ENCODE measurements around the gene NKAIN2.

Gene NKAIN2

GRCh38 chr6:124303971-124304370 lies 500.3 kb downstream of the NKAIN2 start:
- H3K4me3 ChIP-seq (ENCODE audit: low read depth, low read length): no peak overlapping the region
- in situ Hi-C loops (cut with HindIII; ENCODE audit: low sequenced_read_pairs): no loop called here
- no peak for TF ChIP-seq CTCF (IDR thresholded peaks at IDR 0.05; ENCODE audit: low read depth, low read length, missing control alignments)
- DNase-seq (ENCODE audit: low read depth): no peak

DNA sequence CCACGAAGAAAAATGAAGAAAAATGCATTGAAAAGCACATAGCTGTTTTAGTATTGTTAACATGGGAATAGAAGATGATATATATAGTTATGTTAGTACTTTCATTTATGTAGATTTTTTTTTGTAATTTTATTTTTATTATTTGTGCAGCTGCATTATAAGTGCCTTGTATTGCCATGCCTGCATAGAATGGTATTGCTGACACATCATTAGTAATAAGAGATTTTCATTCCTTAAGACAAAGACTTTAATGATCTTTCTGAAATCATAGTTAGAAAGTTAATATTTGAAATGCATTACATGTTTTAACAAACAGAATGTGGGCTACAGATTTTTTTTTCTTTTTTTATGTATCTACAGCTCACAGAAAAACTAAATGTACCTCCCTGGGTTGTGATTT lies 506.5 kb downstream of the NKAIN2 start:
- in situ Hi-C loops (cut with HindIII; ENCODE audit: low sequenced_read_pairs): no loop called here
- no peak overlapping the region for H3K4me3 ChIP-seq (ENCODE audit: low read depth, low read length)
- no peak for DNase-seq (ENCODE audit: low read depth)
- TF ChIP-seq CTCF (IDR thresholded peaks at IDR 0.05; ENCODE audit: low read depth, low read length, missing control alignments): no peak

- no peak overlapping the region for H3K4me3 ChIP-seq (ENCODE audit: low read depth, low read length)
- no peak for DNase-seq (ENCODE audit: low read depth)
- in situ Hi-C loops (cut with HindIII; ENCODE audit: low sequenced_read_pairs): no loop called here
- no peak for TF ChIP-seq CTCF (IDR thresholded peaks at IDR 0.05; ENCODE audit: low read depth, low read length, missing control alignments)
These were observed 515.7 kb downstream of the NKAIN2 start for GRCh38 chr6:124319410-124319809.

GRCh38 chr6:124324237-124324636 lies 520.6 kb downstream of the NKAIN2 start:
- no peak for DNase-seq (ENCODE audit: low read depth)
- in situ Hi-C loops (cut with HindIII; ENCODE audit: low sequenced_read_pairs): no loop called here
- TF ChIP-seq CTCF (IDR thresholded peaks at IDR 0.05; ENCODE audit: low read depth, low read length, missing control alignments): no peak
- no peak overlapping the region for H3K4me3 ChIP-seq (ENCODE audit: low read depth, low read length)

GRCh38 chr6:124330197-124330596 lies 526.5 kb downstream of the NKAIN2 start:
- in situ Hi-C loops (cut with HindIII; ENCODE audit: low sequenced_read_pairs): no loop called here
- DNase-seq (ENCODE audit: low read depth): no peak
- no peak overlapping the region for H3K4me3 ChIP-seq (ENCODE audit: low read depth, low read length)
- no peak for TF ChIP-seq CTCF (IDR thresholded peaks at IDR 0.05; ENCODE audit: low read depth, low read length, missing control alignments)

DNA sequence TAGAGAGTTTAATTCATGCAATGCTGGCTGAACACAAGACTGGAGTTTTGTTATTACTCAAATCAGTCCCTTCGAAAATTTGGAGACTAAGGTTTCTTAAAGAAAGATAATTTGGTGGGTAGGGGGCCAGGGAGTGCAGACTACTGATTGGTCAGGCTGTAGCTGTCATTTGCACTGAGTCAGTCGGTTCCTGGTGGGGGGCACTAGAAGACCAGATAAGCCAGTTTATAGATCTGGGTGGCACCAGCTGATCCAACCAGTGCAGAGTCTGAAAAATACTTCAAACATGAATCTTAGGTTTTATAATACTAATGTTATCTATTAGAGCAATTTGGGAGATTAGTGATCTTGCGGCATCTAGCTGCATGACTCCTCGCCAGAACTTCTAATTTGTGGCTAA lies 530.7 kb downstream of the NKAIN2 start:
- no peak for TF ChIP-seq CTCF (IDR thresholded peaks at IDR 0.05; ENCODE audit: low read depth, low read length, missing control alignments)
- in situ Hi-C loops (cut with HindIII; ENCODE audit: low sequenced_read_pairs): no loop called here
- H3K4me3 ChIP-seq (ENCODE audit: low read depth, low read length): no peak overlapping the region
- no peak for DNase-seq (ENCODE audit: low read depth)
